Measurements from ENCODE around the gene SMIM10L1. TPM values are rescaled to one million over a fixed set of nuclear protein-coding genes. Genes with fewer than 3 reads are reported as not detected.

Gene SMIM10L1
- total RNA-seq, 5 donors from 2014 or later (not counting 1 experiment from before 2014, with no cell fraction given), result 8.8 to 10.2 (median 9.7) TPM

GRCh38 chr12:11136075-11136474 is 34.9 kb upstream of the SMIM10L1 start:
- H3K4me1 Mint-ChIP-seq, result peaks cover 44 to 49% (median 44%) of the 10 kb centered on the region in 3 donors

GRCh38 chr12:11143352-11143751 is 27.6 kb upstream of the SMIM10L1 start:
- Histone ChIP-seq H3K27ac (ENCODE audit: low read length) (no peak overlapping the region), H3K4me3 (ENCODE audit: control insufficient read depth in 1 of 2, extremely low read depth in 1 of 2, low read length in 1 of 2) (no peak overlapping the region), H3K27me3 (replicated peaks in 1 of 2; ENCODE audit: control insufficient read depth in 2 of 2, extremely low read depth in 1 of 2, insufficient read depth in 2 of 2, low read length in 1 of 2) (no peaks in the 10 kb centered on the region), H3K9me3 (peaks cover 4% of the 10 kb centered on the region), H3K4me1 (ENCODE audit: control insufficient read depth in 1 of 2, extremely low read depth in 1 of 2, insufficient read depth in 2 of 2, low read length in 2 of 2) (no peaks in the 10 kb centered on the region), H3K36me3 (ENCODE audit: control insufficient read depth in 2 of 2, extremely low read depth in 1 of 2, insufficient read depth in 1 of 2, low read length in 1 of 2) (peaks cover 0 to 6% of the 10 kb centered on the region in 2 donors)
- ChIA-PET CTCF (no interaction called here), POLR2A (no interaction called here)
- H3K9me3 Mint-ChIP-seq, result peaks cover 5 to 19% (median 10%) of the 10 kb centered on the region in 3 donors
- peaks cover 30 to 48% (median 36%) of the 10 kb centered on the region in 3 donors for H3K4me1 Mint-ChIP-seq
- H3K36me3 Mint-ChIP-seq, result peaks cover 55% of the 10 kb centered on the region
- no peak for ATAC-seq (replicated peaks in 1 of 4)
- H3K27ac Mint-ChIP-seq, result no peak overlapping the region
- no peak overlapping the region for H3K4me3 Mint-ChIP-seq
- H3K27me3 Mint-ChIP-seq, result no peaks in the 10 kb centered on the region
- no CpG with 5 or more reads among the region's 2 CpGs for WGBS (ENCODE audit: insufficient coverage)
- no peak for DNase-seq

More at GRCh38 chr12:11136075-11136474, 34.9 kb upstream of the SMIM10L1 start:
- CTCF ChIA-PET, result no interaction called here
- no peak for ATAC-seq (replicated peaks in 1 of 4)
- Histone ChIP-seq H3K36me3 (ENCODE audit: control insufficient read depth in 2 of 2, extremely low read depth in 1 of 2, insufficient read depth in 1 of 2, low read length in 1 of 2) (no peaks in the 10 kb centered on the region), H3K4me3 (ENCODE audit: control insufficient read depth in 1 of 2, extremely low read depth in 1 of 2, low read length in 1 of 2) (no peak overlapping the region), H3K27ac (ENCODE audit: low read length) (no peak overlapping the region), H3K4me1 (ENCODE audit: control insufficient read depth in 1 of 2, extremely low read depth in 1 of 2, insufficient read depth in 2 of 2, low read length in 2 of 2) (no peaks in the 10 kb centered on the region), H3K27me3 (replicated peaks in 1 of 2; ENCODE audit: control insufficient read depth in 2 of 2, extremely low read depth in 1 of 2, insufficient read depth in 2 of 2, low read length in 1 of 2) (no peaks in the 10 kb centered on the region), H3K9me3 (peaks cover 2% of the 10 kb centered on the region)
- H3K9me3 Mint-ChIP-seq, result no peaks in the 10 kb centered on the region
- H3K4me3 Mint-ChIP-seq, result no peak overlapping the region
- POLR2A ChIA-PET, result no interaction called here
- H3K27ac Mint-ChIP-seq, result no peak overlapping the region
- peaks cover 26% of the 10 kb centered on the region for H3K36me3 Mint-ChIP-seq
- DNase-seq, result no peak
- WGBS (ENCODE audit: insufficient coverage), result no CpG with 5 or more reads among the region's 2 CpGs
- H3K27me3 Mint-ChIP-seq, result no peaks in the 10 kb centered on the region

- POLR2A ChIA-PET, result no interaction called here
- Histone ChIP-seq H3K36me3 (ENCODE audit: control insufficient read depth in 2 of 2, extremely low read depth in 1 of 2, insufficient read depth in 1 of 2, low read length in 1 of 2) (peaks cover 0 to 6% of the 10 kb centered on the region in 2 donors), H3K4me1 (ENCODE audit: control insufficient read depth in 1 of 2, extremely low read depth in 1 of 2, insufficient read depth in 2 of 2, low read length in 2 of 2) (no peaks in the 10 kb centered on the region), H3K27me3 (replicated peaks in 1 of 2; ENCODE audit: control insufficient read depth in 2 of 2, extremely low read depth in 1 of 2, insufficient read depth in 2 of 2, low read length in 1 of 2) (no peaks in the 10 kb centered on the region), H3K4me3 (ENCODE audit: control insufficient read depth in 1 of 2, extremely low read depth in 1 of 2, low read length in 1 of 2) (no peak overlapping the region), H3K9me3 (peaks cover 2% of the 10 kb centered on the region), H3K27ac (ENCODE audit: low read length) (no peak overlapping the region)
- DNase-seq, result no peak
- H3K9me3 Mint-ChIP-seq, result peaks cover 5 to 19% (median 10%) of the 10 kb centered on the region in 3 donors
- peaks cover 26 to 47% (median 35%) of the 10 kb centered on the region in 3 donors for H3K4me1 Mint-ChIP-seq
- peaks cover 54% of the 10 kb centered on the region for H3K36me3 Mint-ChIP-seq
- no peaks in the 10 kb centered on the region for H3K27me3 Mint-ChIP-seq
- CTCF ChIA-PET, result interaction anchor here in 1 of 2 donors (1.2 kb wide), 1 partner anchor 27 kb away, joined by 4 read pairs; no protein-coding TSS in a partner anchor
- no peak for ATAC-seq (replicated peaks in 1 of 4)
- H3K27ac Mint-ChIP-seq, result no peak overlapping the region
- 100% methylated on average over 4 of the region's 5 CpGs for WGBS (ENCODE audit: insufficient coverage)
- no peak overlapping the region for H3K4me3 Mint-ChIP-seq
These were observed 26.7 kb upstream of the SMIM10L1 start for GRCh38 chr12:11144297-11144696.

GRCh38 chr12:11147420-11147819 is 23.6 kb upstream of the SMIM10L1 start:
- DNase-seq (no peak), ATAC-seq (replicated peaks in 1 of 4) (no peak)
- Mint-ChIP-seq H3K36me3 (peaks cover 46% of the 10 kb centered on the region), H3K4me1 (peaks cover 15 to 36% (median 24%) of the 10 kb centered on the region in 3 donors), H3K27ac (no peak overlapping the region), H3K9me3 (peaks cover 5 to 27% (median 14%) of the 10 kb centered on the region in 3 donors), H3K27me3 (no peaks in the 10 kb centered on the region), H3K4me3 (no peak overlapping the region)
- Histone ChIP-seq H3K27ac (ENCODE audit: low read length) (no peak overlapping the region), H3K36me3 (ENCODE audit: control insufficient read depth in 2 of 2, extremely low read depth in 1 of 2, insufficient read depth in 1 of 2, low read length in 1 of 2) (peaks cover 0 to 5% of the 10 kb centered on the region in 2 donors), H3K4me3 (ENCODE audit: control insufficient read depth in 1 of 2, extremely low read depth in 1 of 2, low read length in 1 of 2) (no peak overlapping the region), H3K9me3 (peaks cover 2% of the 10 kb centered on the region), H3K4me1 (ENCODE audit: control insufficient read depth in 1 of 2, extremely low read depth in 1 of 2, insufficient read depth in 2 of 2, low read length in 2 of 2) (no peaks in the 10 kb centered on the region), H3K27me3 (replicated peaks in 1 of 2; ENCODE audit: control insufficient read depth in 2 of 2, extremely low read depth in 1 of 2, insufficient read depth in 2 of 2, low read length in 1 of 2) (no peaks in the 10 kb centered on the region)
- CTCF ChIA-PET, result no interaction called here
- WGBS (ENCODE audit: insufficient coverage), result no CpG with 5 or more reads among the region's 1 CpG
- POLR2A ChIA-PET, result no interaction called here

GRCh38 chr12:11150832-11151231 is 20.2 kb upstream of the SMIM10L1 start:
- H3K27me3 ChIP-seq (replicated peaks in 1 of 2; ENCODE audit: control insufficient read depth in 2 of 2, extremely low read depth in 1 of 2, insufficient read depth in 2 of 2, low read length in 1 of 2), result no peaks in the 10 kb centered on the region
- no peaks in the 10 kb centered on the region for H3K4me1 ChIP-seq (ENCODE audit: control insufficient read depth in 1 of 2, extremely low read depth in 1 of 2, insufficient read depth in 2 of 2, low read length in 2 of 2)
- H3K4me1 Mint-ChIP-seq, result peaks cover 6 to 21% (median 20%) of the 10 kb centered on the region in 3 donors
- ChIA-PET POLR2A (no interaction called here), CTCF (no interaction called here)
- DNase-seq, result no peak
- no CpG with 5 or more reads among the region's 1 CpG for WGBS (ENCODE audit: insufficient coverage)
- H3K36me3 ChIP-seq (ENCODE audit: control insufficient read depth in 2 of 2, extremely low read depth in 1 of 2, insufficient read depth in 1 of 2, low read length in 1 of 2), result peaks cover 0 to 5% of the 10 kb centered on the region in 2 donors
- H3K36me3 Mint-ChIP-seq, result peaks cover 36% of the 10 kb centered on the region
- H3K27ac ChIP-seq (ENCODE audit: low read length), result no peak overlapping the region
- no peak for ATAC-seq (replicated peaks in 1 of 4)
- no peaks in the 10 kb centered on the region for H3K9me3 ChIP-seq
- peaks cover 0 to 9% (median 6%) of the 10 kb centered on the region in 3 donors for H3K9me3 Mint-ChIP-seq
- H3K4me3 Mint-ChIP-seq, result no peak overlapping the region
- H3K27me3 Mint-ChIP-seq, result no peaks in the 10 kb centered on the region
- H3K27ac Mint-ChIP-seq, result no peak overlapping the region
- no peak overlapping the region for H3K4me3 ChIP-seq (ENCODE audit: control insufficient read depth in 1 of 2, extremely low read depth in 1 of 2, low read length in 1 of 2)

GRCh38 chr12:11152725-11153124 is 18.3 kb upstream of the SMIM10L1 start:
- ATAC-seq (replicated peaks in 1 of 4) (no peak), DNase-seq (no peak)
- no peaks in the 10 kb centered on the region for H3K9me3 ChIP-seq
- H3K27ac Mint-ChIP-seq, result no peak overlapping the region
- ChIA-PET POLR2A (no interaction called here), CTCF (no interaction called here)
- H3K36me3 Mint-ChIP-seq, result peaks cover 47% of the 10 kb centered on the region
- no peaks in the 10 kb centered on the region for H3K27me3 Mint-ChIP-seq
- H3K4me1 ChIP-seq (ENCODE audit: control insufficient read depth in 1 of 2, extremely low read depth in 1 of 2, insufficient read depth in 2 of 2, low read length in 2 of 2), result no peaks in the 10 kb centered on the region
- no peak overlapping the region for H3K4me3 Mint-ChIP-seq
- no CpG with 5 or more reads among the region's 2 CpGs for WGBS (ENCODE audit: insufficient coverage)
- peaks cover 13 to 24% (median 20%) of the 10 kb centered on the region in 3 donors for H3K4me1 Mint-ChIP-seq
- peaks cover 0 to 17% (median 8%) of the 10 kb centered on the region in 3 donors for H3K9me3 Mint-ChIP-seq
- H3K36me3 ChIP-seq (ENCODE audit: control insufficient read depth in 2 of 2, extremely low read depth in 1 of 2, insufficient read depth in 1 of 2, low read length in 1 of 2), result peaks cover 0 to 5% of the 10 kb centered on the region in 2 donors
- H3K27me3 ChIP-seq (replicated peaks in 1 of 2; ENCODE audit: control insufficient read depth in 2 of 2, extremely low read depth in 1 of 2, insufficient read depth in 2 of 2, low read length in 1 of 2), result no peaks in the 10 kb centered on the region
- no peak overlapping the region for H3K27ac ChIP-seq (ENCODE audit: low read length)
- H3K4me3 ChIP-seq (ENCODE audit: control insufficient read depth in 1 of 2, extremely low read depth in 1 of 2, low read length in 1 of 2), result no peak overlapping the region
